ENCODE measurements around the gene SLC35F6. TPM values are rescaled to one million over a fixed set of nuclear protein-coding genes. Genes with fewer than 3 reads are reported as not detected.

SLC35F6 gene
- total RNA-seq, 2 experiments from 2014 or later = 10.4 to 15.0 TPM

DNA sequence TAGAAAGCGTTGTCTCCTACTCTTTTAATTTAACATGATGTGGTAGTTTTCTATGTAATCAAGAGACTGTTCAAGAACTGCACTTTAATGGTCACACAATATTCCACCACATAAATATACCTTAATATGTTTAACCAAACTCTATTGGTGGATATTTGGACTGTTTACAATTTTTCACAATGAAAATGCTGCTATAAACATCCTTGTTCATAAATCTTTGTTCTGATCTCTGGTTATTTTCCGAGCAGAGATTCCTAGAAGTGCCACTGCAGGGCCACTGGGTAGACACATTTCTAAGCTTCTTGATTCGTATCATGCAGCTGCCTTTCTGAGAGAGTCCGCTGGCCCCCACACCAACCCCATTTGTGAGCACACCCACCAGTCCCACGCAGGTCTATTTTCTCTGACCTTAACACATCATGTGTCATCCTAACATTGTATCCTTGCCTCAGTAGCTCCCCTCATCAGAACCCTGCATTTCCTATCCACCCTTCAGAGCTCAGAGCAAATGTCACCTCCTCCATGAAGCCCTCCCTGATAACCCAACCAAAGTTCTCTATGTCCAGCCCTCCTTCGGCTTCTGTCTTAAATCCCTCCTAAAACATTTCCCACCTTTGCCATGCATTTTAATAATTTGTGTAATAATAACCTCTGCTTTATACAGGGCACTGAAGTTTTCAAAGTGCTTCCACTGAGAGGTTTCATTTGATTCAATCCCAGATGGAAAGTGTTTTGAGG is 45.0 kb upstream of the SLC35F6 start:
- H3K79me2 ChIP-seq (ENCODE audit: insufficient read depth, low read depth, low read length) = no peaks in the 10 kb centered on the region
- H3K4me2 ChIP-seq (ENCODE audit: low read length) = no peak overlapping the region
- H3K9me2 ChIP-seq (ENCODE audit: insufficient read depth, low read length) = no peaks in the 10 kb centered on the region
- H3K36me3 ChIP-seq (ENCODE audit: insufficient read depth, low read length) = no peaks in the 10 kb centered on the region
- ChIA-PET POLR2A (interaction anchor here (0.7 kb wide), 1 partner anchor 52 kb away, joined by 3 read pairs; no protein-coding TSS in a partner anchor), CTCF (ENCODE audit: unreplicated experiment) (no interaction called here)
- no peaks in the 10 kb centered on the region for H4K20me1 ChIP-seq (ENCODE audit: insufficient read depth, low read length)
- intact Hi-C loops (cut with micrococcal nuclease; ENCODE audit: unreplicated experiment) = no loop called here
- BruUV-seq (replicated peaks) = no TSS peak
- no peak for DNase-seq (ENCODE audit: low spot score)
- H3K4me1 ChIP-seq (ENCODE audit: insufficient read depth, low read length, poor library complexity, severe bottlenecking) = no peaks in the 10 kb centered on the region
- H3K4me3 ChIP-seq (ENCODE audit: low read depth, low read length, poor library complexity, severe bottlenecking) = no peak overlapping the region
- no peaks in the 10 kb centered on the region for H3K9me3 ChIP-seq (ENCODE audit: low read length)
- TF ChIP-seq, protein P1, sequence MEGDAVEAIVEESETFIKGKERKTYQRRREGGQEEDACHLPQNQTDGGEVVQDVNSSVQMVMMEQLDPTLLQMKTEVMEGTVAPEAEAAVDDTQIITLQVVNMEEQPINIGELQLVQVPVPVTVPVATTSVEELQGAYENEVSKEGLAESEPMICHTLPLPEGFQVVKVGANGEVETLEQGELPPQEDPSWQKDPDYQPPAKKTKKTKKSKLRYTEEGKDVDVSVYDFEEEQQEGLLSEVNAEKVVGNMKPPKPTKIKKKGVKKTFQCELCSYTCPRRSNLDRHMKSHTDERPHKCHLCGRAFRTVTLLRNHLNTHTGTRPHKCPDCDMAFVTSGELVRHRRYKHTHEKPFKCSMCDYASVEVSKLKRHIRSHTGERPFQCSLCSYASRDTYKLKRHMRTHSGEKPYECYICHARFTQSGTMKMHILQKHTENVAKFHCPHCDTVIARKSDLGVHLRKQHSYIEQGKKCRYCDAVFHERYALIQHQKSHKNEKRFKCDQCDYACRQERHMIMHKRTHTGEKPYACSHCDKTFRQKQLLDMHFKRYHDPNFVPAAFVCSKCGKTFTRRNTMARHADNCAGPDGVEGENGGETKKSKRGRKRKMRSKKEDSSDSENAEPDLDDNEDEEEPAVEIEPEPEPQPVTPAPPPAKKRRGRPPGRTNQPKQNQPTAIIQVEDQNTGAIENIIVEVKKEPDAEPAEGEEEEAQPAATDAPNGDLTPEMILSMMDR (conservative IDR thresholded peaks at IDR 0.05; ENCODE audit: low read length) = no peak
- no peak for TF ChIP-seq EZH2phosphoT487 (IDR thresholded peaks at IDR 0.05; ENCODE audit: borderline replicate concordance, low read depth, low read length)
- no peak overlapping the region for H3K27ac ChIP-seq (ENCODE audit: low read depth, low read length, poor library complexity, severe bottlenecking)
- no peak overlapping the region for H2AFZ ChIP-seq (ENCODE audit: low read length)

DNA sequence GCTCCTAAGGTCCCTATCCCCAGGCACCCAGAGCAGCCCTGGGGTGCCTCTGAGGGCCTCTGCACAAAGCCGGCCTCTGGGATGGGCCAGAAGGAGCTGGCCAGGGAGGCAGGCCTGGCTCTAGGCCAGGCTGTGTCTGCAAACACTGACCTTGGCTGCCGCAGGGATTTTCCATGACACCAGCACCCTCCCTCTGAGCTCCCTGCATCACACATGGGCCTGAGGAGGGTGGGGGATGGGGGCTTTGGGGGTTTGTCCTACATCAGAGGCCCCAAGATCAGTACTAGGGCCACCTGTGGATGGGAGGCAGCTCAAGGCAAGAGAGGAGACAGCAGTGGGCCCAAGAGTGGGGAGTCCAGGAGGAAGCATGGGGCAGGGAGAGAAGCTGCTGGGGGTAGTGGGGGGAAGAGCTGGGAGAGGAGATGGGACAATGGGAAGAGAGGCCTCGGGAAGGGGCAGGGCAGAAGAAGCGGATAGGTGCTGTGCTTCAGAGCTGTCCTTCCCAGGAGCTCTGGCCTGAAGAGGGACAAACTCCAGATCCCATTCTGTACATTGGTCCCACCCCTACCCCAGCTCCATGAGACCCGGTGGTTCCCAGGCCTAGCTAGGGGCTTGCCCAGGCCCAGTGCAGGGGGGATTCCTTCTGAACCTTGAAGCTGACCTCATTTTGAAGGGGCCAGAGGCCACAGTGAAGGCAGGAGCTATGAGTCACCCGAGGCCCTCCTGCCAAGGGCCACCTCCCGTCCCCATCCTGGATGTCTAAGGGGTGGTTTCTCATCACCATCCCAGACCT is 43.6 kb upstream of the SLC35F6 start:
- TF ChIP-seq, protein P1 (conservative IDR thresholded peaks at IDR 0.05; ENCODE audit: low read length) = no peak
- no peak for TF ChIP-seq EZH2phosphoT487 (IDR thresholded peaks at IDR 0.05; ENCODE audit: borderline replicate concordance, low read depth, low read length)
- Histone ChIP-seq H4K20me1 (ENCODE audit: insufficient read depth, low read length) (no peaks in the 10 kb centered on the region), H3K36me3 (ENCODE audit: insufficient read depth, low read length) (no peaks in the 10 kb centered on the region), H3K4me1 (ENCODE audit: insufficient read depth, low read length, poor library complexity, severe bottlenecking) (no peaks in the 10 kb centered on the region), H3K4me3 (ENCODE audit: low read depth, low read length, poor library complexity, severe bottlenecking) (no peak overlapping the region), H3K27ac (ENCODE audit: low read depth, low read length, poor library complexity, severe bottlenecking) (no peak overlapping the region), H2AFZ (ENCODE audit: low read length) (no peak overlapping the region), H3K4me2 (ENCODE audit: low read length) (no peak overlapping the region), H3K9me3 (ENCODE audit: low read length) (no peaks in the 10 kb centered on the region), H3K79me2 (ENCODE audit: insufficient read depth, low read depth, low read length) (no peaks in the 10 kb centered on the region), H3K9me2 (ENCODE audit: insufficient read depth, low read length) (no peaks in the 10 kb centered on the region)
- CTCF ChIA-PET (ENCODE audit: unreplicated experiment) = interaction anchor here (0.6 kb wide), 1 partner anchor 647 kb away, joined by 7 read pairs; no protein-coding TSS in a partner anchor
- BruUV-seq (replicated peaks) = no TSS peak
- POLR2A ChIA-PET = no interaction called here
- no peak for DNase-seq (ENCODE audit: low spot score)
- intact Hi-C loops (cut with micrococcal nuclease; ENCODE audit: unreplicated experiment) = no loop called here
